Right atrium auricular region (tissue), 2 donors: Measurements from ENCODE around the gene NAALADL2. TPM values are rescaled to one million over a fixed set of nuclear protein-coding genes. Genes with fewer than 3 reads are reported as not detected.
"Not testable (repeated sequence)": the region's sequence is repeated elsewhere in the genome, so short reads cannot be mapped to it uniquely, and the experiment has no call there.

Experiments used
- DNase-seq: peaks from one replicate; pipeline ENCODE4 v3.0.0-alpha.2; 2019; ENCODE audit warnings: low spot score
- H3K27ac ChIP-seq, 2 donors: fragments of 200-600 bp; sonication (generic); 1 replicate in 1 of 2; 2 replicates in 1 of 2; pipeline ENCODE4 v1.5.1; 2016 to 2019
- H3K27me3 ChIP-seq, 2 donors: fragments of 200-600 bp; sonication (generic); one replicate each; pipeline versions ENCODE4 v1.5.1 to v1.6.0; 2017 to 2019
- H3K36me3 ChIP-seq: fragments of 200-600 bp; sonication (generic); one replicate; pipeline ENCODE4 v1.5.1; 2016
- H3K4me1 ChIP-seq, 2 donors: fragments of 200-600 bp; sonication (generic); one replicate each; pipeline versions ENCODE4 v1.5.1 to v1.6.0; 2017 to 2019
- H3K4me3 ChIP-seq, 2 donors: fragments of 200-600 bp; sonication (generic); 1 replicate in 1 of 2; 2 replicates in 1 of 2; pipeline ENCODE4 v1.5.1; 2017 to 2019; ENCODE audit warnings: mild to moderate bottlenecking in 1 of 2, moderate library complexity in 1 of 2
- H3K9me3 ChIP-seq, 2 donors: fragments of 200-600 bp; sonication (generic); one replicate each; pipeline ENCODE4 v1.5.1; 2019
- total RNA-seq, 2 donors: library from RNA; depleted of rRNA; stranded (reverse); fragments of >200 nt; gene quantifications; one replicate each; pipeline ENCODE4 v1.1.0, GENCODE V29; 2016
- TF ChIP-seq, protein P1 (sequence below), 2 donors: fragments of 200-600 bp; sonication (generic); IDR thresholded peaks; one replicate each; pipeline ENCODE4 v1.5.1; 2019; ENCODE audit warnings: antibody characterized with exemption in 2 of 2

Gene NAALADL2
- total RNA-seq, 2 donors from 2014 or later = 2.5 to 3.2 TPM

DNA sequence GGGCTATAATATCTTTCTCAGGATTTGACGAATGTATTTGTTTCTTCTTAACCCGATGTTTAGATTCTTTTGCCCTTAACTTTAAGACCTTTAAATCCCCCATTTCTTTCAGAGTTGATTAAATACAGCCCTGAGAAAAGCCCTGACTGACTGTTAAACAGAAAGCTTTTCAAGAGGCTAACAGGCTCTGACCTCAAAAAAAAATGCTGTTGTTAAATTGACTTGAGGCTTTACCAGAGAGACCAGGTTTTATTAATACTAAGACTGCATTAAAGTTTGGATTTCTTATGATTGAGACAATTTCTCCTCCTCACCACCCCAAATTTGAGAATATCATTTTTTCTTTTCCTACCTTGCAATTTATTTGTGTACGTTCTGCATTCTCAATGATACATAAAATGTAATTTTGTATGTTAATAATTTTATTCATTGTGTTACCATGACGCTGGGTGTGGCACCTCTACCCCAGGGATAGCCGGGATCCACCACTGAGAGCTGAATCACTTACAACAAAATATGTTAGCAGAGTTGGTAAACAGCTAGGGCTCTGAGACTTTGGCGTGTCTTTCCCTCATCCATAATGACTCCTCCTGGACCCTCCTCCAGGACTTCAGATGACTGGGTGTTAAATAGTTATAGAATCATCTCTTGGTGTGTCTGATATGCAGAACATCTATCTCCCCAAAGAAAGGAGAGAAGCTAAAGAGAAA is 753.5 kb downstream of the NAALADL2 start:
- Histone ChIP-seq H3K36me3 (no peaks in the 10 kb centered on the region), H3K4me1 (no peaks in the 10 kb centered on the region), H3K27me3 (no peaks in the 10 kb centered on the region), H3K4me3 (no peak overlapping the region), H3K27ac (no peak overlapping the region), H3K9me3 (no peaks in the 10 kb centered on the region)
- no peak for DNase-seq
- TF ChIP-seq, protein P1, sequence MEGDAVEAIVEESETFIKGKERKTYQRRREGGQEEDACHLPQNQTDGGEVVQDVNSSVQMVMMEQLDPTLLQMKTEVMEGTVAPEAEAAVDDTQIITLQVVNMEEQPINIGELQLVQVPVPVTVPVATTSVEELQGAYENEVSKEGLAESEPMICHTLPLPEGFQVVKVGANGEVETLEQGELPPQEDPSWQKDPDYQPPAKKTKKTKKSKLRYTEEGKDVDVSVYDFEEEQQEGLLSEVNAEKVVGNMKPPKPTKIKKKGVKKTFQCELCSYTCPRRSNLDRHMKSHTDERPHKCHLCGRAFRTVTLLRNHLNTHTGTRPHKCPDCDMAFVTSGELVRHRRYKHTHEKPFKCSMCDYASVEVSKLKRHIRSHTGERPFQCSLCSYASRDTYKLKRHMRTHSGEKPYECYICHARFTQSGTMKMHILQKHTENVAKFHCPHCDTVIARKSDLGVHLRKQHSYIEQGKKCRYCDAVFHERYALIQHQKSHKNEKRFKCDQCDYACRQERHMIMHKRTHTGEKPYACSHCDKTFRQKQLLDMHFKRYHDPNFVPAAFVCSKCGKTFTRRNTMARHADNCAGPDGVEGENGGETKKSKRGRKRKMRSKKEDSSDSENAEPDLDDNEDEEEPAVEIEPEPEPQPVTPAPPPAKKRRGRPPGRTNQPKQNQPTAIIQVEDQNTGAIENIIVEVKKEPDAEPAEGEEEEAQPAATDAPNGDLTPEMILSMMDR (IDR thresholded peaks at IDR 0.05) = no peak

DNA sequence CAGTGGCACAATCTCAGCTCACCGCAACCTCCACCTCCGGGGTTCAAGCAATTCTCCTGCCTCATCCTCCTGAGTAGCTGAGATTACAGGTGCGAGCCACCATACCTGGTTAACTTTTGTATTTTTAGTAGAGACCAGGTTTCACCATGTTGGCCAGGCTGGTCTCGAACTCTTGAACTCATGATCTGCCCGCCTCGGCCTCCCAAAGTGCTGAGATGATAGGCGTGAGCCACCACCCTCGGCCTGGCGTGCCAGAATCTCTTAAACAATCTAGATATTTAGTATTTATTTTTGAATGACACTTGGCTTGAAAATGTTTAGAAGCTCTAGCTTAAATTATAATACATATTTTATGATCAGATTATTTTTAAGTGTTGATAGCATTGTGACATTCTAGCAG is 755.0 kb downstream of the NAALADL2 start:
- H3K27ac ChIP-seq, H3K27me3 ChIP-seq, H3K9me3 ChIP-seq, H3K36me3 ChIP-seq, H3K4me3 ChIP-seq, DNase-seq, H3K4me1 ChIP-seq: not testable (repeated sequence)

DNA sequence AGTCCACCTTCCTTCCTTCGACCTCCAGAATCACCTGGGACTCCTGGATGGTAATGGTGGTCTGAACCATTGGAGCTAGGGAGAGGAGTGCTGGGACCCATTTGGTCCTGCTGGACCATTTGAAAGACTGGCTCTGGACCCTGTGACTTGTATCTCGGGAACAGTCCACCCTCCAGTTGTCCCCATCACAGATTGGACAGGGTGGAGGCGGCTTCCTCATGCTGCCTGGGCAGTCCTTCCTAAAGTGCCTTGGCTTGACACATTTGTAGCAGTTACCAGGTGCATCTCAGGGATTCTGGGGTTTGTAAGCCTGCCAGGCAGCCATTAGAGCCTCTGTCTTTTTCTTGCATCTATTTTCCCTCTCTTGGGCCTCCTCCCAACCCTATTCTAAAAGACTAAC is 758.1 kb downstream of the NAALADL2 start:
- Histone ChIP-seq H3K4me1 (no peaks in the 10 kb centered on the region), H3K27me3 (no peaks in the 10 kb centered on the region), H3K36me3 (no peaks in the 10 kb centered on the region), H3K4me3 (no peak overlapping the region), H3K27ac (no peak overlapping the region), H3K9me3 (no peaks in the 10 kb centered on the region)
- TF ChIP-seq, protein P1 (IDR thresholded peaks at IDR 0.05) = no peak
- no peak for DNase-seq

DNA sequence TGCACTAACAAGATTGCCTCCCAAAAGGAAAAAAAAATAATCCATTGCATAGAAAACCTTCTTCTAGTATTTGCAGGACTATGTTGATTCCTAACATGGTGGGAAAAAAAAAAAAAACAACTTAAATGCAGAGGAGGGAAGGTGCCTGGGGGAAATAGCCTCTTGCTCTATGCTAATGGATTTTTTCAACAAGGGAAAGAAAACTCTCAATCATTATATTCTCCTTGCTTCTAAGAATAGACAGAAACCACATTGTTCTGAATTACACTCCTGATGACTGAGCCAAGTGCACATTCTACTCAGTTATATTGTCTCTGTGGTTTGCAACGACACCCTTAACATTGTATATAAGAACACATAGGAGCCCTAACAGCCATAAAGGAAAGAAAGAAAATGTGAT is 760.2 kb downstream of the NAALADL2 start:
- Histone ChIP-seq H3K36me3 (no peaks in the 10 kb centered on the region), H3K27me3 (no peaks in the 10 kb centered on the region), H3K4me1 (no peaks in the 10 kb centered on the region), H3K27ac (no peak overlapping the region), H3K9me3 (no peaks in the 10 kb centered on the region), H3K4me3 (no peak overlapping the region)
- DNase-seq = no peak
- TF ChIP-seq, protein P1 (IDR thresholded peaks at IDR 0.05) = no peak

DNA sequence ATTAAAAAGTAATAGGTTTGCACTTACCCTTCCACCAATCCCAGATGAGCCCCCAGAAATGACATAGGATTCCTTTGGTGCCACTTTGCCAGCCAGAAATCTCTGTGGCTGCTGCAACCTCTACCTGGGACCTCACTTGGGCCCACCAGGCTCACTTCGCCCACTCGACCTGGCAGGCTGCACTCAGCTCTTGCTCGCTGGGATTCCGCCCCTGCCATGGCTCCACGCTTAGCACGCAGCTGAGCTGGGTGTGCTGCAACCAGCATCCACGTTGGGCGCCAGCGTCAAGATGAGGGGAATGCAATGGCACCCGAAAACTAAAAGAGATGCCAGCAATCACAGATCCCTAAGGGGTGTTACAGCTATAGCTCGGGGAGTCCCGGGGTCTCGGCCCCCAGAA is 761.0 kb downstream of the NAALADL2 start:
- TF ChIP-seq, protein P1 (IDR thresholded peaks at IDR 0.05) = no peak
- Histone ChIP-seq H3K36me3 (no peaks in the 10 kb centered on the region), H3K9me3 (no peaks in the 10 kb centered on the region), H3K27me3 (no peaks in the 10 kb centered on the region), H3K4me1 (no peaks in the 10 kb centered on the region), H3K27ac (no peak overlapping the region), H3K4me3 (no peak overlapping the region)
- DNase-seq = no peak

DNA sequence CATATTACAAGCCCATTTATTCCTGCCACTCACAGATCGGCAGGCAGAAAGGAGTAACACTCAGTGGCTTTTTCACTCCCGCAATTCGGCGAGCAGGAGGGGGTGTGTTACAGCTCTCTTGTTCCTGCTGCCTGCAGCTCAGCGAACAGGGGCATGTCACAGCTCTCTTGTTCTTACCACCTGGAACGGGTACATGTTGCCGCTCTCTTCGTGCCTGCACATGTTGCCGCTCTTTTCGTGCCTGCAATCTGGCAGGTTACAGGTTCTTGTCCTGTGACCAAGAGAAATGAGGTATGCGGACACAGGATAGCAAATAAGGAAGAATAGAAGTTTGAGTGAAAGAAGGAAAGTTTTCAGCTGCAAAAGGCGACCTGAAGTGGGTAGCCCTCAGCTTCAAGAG is 761.4 kb downstream of the NAALADL2 start:
- Histone ChIP-seq H3K4me3 (no peak overlapping the region), H3K36me3 (no peaks in the 10 kb centered on the region)
- TF ChIP-seq, protein P1 (IDR thresholded peaks at IDR 0.05) = no peak

More for the DNA sequence above, 761.4 kb downstream of the NAALADL2 start:
- no peaks in the 10 kb centered on the region for H3K27me3 ChIP-seq
- no peaks in the 10 kb centered on the region for H3K9me3 ChIP-seq
- H3K4me1 ChIP-seq = no peaks in the 10 kb centered on the region
- no peak overlapping the region for H3K27ac ChIP-seq
- no peak for DNase-seq
